WTC11 (cell line): ENCODE measurements around the gene FOXP1. TPM values are rescaled to one million over a fixed set of nuclear protein-coding genes. Genes with fewer than 3 reads are reported as not detected.

ENCODE experiments used
- ATAC-seq: fragments of 200-7000 bp; cut with Tn5 transposase; 2 replicates; pipeline ENCODE4 v1.10.0; 2021; ENCODE audit warnings: mild to moderate bottlenecking, moderate library complexity
- CTCF ChIA-PET: fragments of 300-600 bp; sonication (Branson Sonifier 250); formaldehyde crosslinking; loops from one replicate; lab custom pipeline; 2021; ENCODE audit warnings: antibody characterized with exemption; lab: Charles Lee
- POLR2A ChIA-PET: fragments of 350-600 bp; sonication (Branson Sonifier 250); formaldehyde crosslinking; loops from one replicate; lab custom pipeline; 2021; ENCODE audit warnings: antibody characterized with exemption; lab: Charles Lee
- DNase-seq: peaks from one replicate; pipeline ENCODE4 v3.0.0; 2021; ENCODE audit warnings: low spot score
- H3K27ac Mint-ChIP-seq: 2 replicates; pipeline ENCODE4 v1.8.0; 2021; ENCODE audit warnings: mixed read lengths
- H3K27me3 Mint-ChIP-seq: 2 replicates; pipeline ENCODE4 v1.8.0; 2021; ENCODE audit warnings: low read depth, mild to moderate bottlenecking, moderate library complexity, mixed read lengths
- H3K36me3 Mint-ChIP-seq: 2 replicates; pipeline ENCODE4 v1.8.0; 2021; ENCODE audit warnings: mixed read lengths
- H3K4me1 Mint-ChIP-seq: 2 replicates; pipeline ENCODE4 v1.8.0; 2022; ENCODE audit warnings: mixed read lengths
- H3K4me3 Mint-ChIP-seq: 2 replicates; pipeline ENCODE4 v1.8.0; 2021; ENCODE audit warnings: mild to moderate bottlenecking, moderate library complexity, mixed read lengths
- H3K9me3 Mint-ChIP-seq: 2 replicates; pipeline ENCODE4 v1.8.0; 2021; ENCODE audit warnings: mixed read lengths
- ATF2 ChIP-seq: sonication (generic); formaldehyde crosslinking; IDR thresholded peaks from 2 replicates; pipeline ENCODE4 v1.8.1; 2022; ENCODE audit warnings: low read depth, missing genetic modification reagents, borderline replicate concordance
- E2F1 ChIP-seq: sonication (generic); formaldehyde crosslinking; IDR thresholded peaks from 2 replicates; pipeline ENCODE4 v1.8.0; 2022; ENCODE audit warnings: mild to moderate bottlenecking, missing genetic modification reagents
- ESRRA ChIP-seq: sonication (generic); formaldehyde crosslinking; IDR thresholded peaks from 2 replicates; pipeline ENCODE4 v1.8.1; 2022; ENCODE audit warnings: mild to moderate bottlenecking, missing genetic modification reagents, borderline replicate concordance
- GTF2I ChIP-seq: fragments of 250-450 bp; sonication (Bioruptor Pico); conservative IDR thresholded peaks from 2 replicates; pipeline ENCODE4 v1.4.0; 2021; ENCODE audit warnings: mild to moderate bottlenecking
- MXD4 ChIP-seq: fragments of 250-450 bp; sonication (Bioruptor Pico); IDR thresholded peaks from 2 replicates; pipeline ENCODE4 v1.8.0; 2021; ENCODE audit warnings: mild to moderate bottlenecking, moderate library complexity, borderline replicate concordance
- MYBL2 ChIP-seq: sonication (generic); formaldehyde crosslinking; IDR thresholded peaks from 2 replicates; pipeline ENCODE4 v1.8.1; 2023; ENCODE audit warnings: mild to moderate bottlenecking, moderate library complexity, missing genetic modification reagents
- NFE2L1 ChIP-seq: sonication (generic); formaldehyde crosslinking; IDR thresholded peaks from 2 replicates; pipeline ENCODE4 v1.8.1; 2023; ENCODE audit warnings: missing genetic modification reagents
- NFYB ChIP-seq: sonication (generic); formaldehyde crosslinking; conservative IDR thresholded peaks from 2 replicates; pipeline ENCODE4 v1.8.0; 2022; ENCODE audit warnings: low read depth, missing genetic modification reagents
- NR1H2 ChIP-seq: sonication (generic); formaldehyde crosslinking; IDR thresholded peaks from 2 replicates; pipeline ENCODE4 v1.9.0; 2021; ENCODE audit warnings: mild to moderate bottlenecking, moderate library complexity, missing genetic modification reagents
- NR3C1 ChIP-seq: sonication (generic); formaldehyde crosslinking; conservative IDR thresholded peaks from 2 replicates; pipeline ENCODE4 v1.8.1; 2023; ENCODE audit warnings: low read depth, mild to moderate bottlenecking, missing genetic modification reagents
- PRDM15 ChIP-seq: sonication (generic); formaldehyde crosslinking; IDR thresholded peaks from 2 replicates; pipeline ENCODE4 v1.8.0; 2022; ENCODE audit warnings: missing genetic modification reagents
- RELA ChIP-seq: sonication (generic); formaldehyde crosslinking; IDR thresholded peaks from 2 replicates; pipeline ENCODE4 v1.8.1; 2022; ENCODE audit warnings: missing genetic modification reagents, mild to moderate bottlenecking, borderline replicate concordance
- SMAD3 ChIP-seq: sonication (generic); formaldehyde crosslinking; IDR thresholded peaks from 2 replicates; pipeline ENCODE4 v1.8.0; 2022; ENCODE audit warnings: missing genetic modification reagents, mild to moderate bottlenecking, borderline replicate concordance
- ZNF263 ChIP-seq: sonication (generic); formaldehyde crosslinking; IDR thresholded peaks from 2 replicates; pipeline ENCODE4 v1.8.1; 2022; ENCODE audit warnings: low read depth, mild to moderate bottlenecking, moderate library complexity, missing genetic modification reagents
- ZNF512 ChIP-seq: sonication (generic); formaldehyde crosslinking; IDR thresholded peaks from 2 replicates; pipeline ENCODE4 v1.8.1; 2022; ENCODE audit warnings: missing genetic modification reagents, borderline replicate concordance
- ZNF532 ChIP-seq: fragments of 250-450 bp; sonication (Bioruptor Pico); IDR thresholded peaks from 2 replicates; pipeline ENCODE4 v1.9.0; 2021; ENCODE audit warnings: mild to moderate bottlenecking, borderline replicate concordance
- total RNA-seq: library from RNA; stranded (reverse); gene quantifications from 3 replicates; pipeline ENCODE4 v1.2.3, GENCODE V29; 2021

The FOXP1 gene
- total RNA-seq, 1 experiment from 2014 or later: 25.8 TPM

GRCh38 chr3:71264840-71265239 is 318.7 kb downstream of the FOXP1 start (continued):
- no peak for TF ChIP-seq ZNF263 (CRISPR knock-in tag)
- TF ChIP-seq NR1H2 (CRISPR knock-in tag): no peak
- no peak for TF ChIP-seq MXD4
- TF ChIP-seq GTF2I (CRISPR knock-in tag): no peak
- TF ChIP-seq ZNF532 (CRISPR knock-in tag): no peak
- TF ChIP-seq ESRRA (CRISPR knock-in tag): no peak

GRCh38 chr3:71262364-71263265 is 320.9 kb downstream of the FOXP1 start:
- H3K4me3 Mint-ChIP-seq: no peak overlapping the region
- TF ChIP-seq NFE2L1 (CRISPR knock-in tag) (no peak), PRDM15 (CRISPR knock-in tag) (no peak), MXD4 (no peak), ZNF532 (CRISPR knock-in tag) (no peak), ATF2 (CRISPR knock-in tag) (no peak), ZNF512 (CRISPR knock-in tag) (no peak), SMAD3 (no peak), E2F1 (no peak), NR3C1 (CRISPR knock-in tag) (no peak), RELA (CRISPR knock-in tag) (no peak), NR1H2 (CRISPR knock-in tag) (no peak), MYBL2 (CRISPR knock-in tag) (no peak), NFYB (CRISPR knock-in tag) (no peak)
- CTCF ChIA-PET: no interaction called here
- no peaks in the 10 kb centered on the region for H3K9me3 Mint-ChIP-seq
- H3K27ac Mint-ChIP-seq: peak overlapping the region; percentile 76
- ATAC-seq (no peak), DNase-seq (no peak)
- H3K4me1 Mint-ChIP-seq: peaks cover 31% of the 10 kb centered on the region
- no peaks in the 10 kb centered on the region for H3K27me3 Mint-ChIP-seq
- H3K36me3 Mint-ChIP-seq: peaks cover 4% of the 10 kb centered on the region; the same call in 1 of the 2 replicates
- POLR2A ChIA-PET: no interaction called here
